Measurements from ENCODE around the gene MIER2. TPM values are rescaled to one million over a fixed set of nuclear protein-coding genes. Genes with fewer than 3 reads are reported as not detected.

MIER2 gene
- total RNA-seq, 1 experiment from 2014 or later = 22.8 TPM

DNA sequence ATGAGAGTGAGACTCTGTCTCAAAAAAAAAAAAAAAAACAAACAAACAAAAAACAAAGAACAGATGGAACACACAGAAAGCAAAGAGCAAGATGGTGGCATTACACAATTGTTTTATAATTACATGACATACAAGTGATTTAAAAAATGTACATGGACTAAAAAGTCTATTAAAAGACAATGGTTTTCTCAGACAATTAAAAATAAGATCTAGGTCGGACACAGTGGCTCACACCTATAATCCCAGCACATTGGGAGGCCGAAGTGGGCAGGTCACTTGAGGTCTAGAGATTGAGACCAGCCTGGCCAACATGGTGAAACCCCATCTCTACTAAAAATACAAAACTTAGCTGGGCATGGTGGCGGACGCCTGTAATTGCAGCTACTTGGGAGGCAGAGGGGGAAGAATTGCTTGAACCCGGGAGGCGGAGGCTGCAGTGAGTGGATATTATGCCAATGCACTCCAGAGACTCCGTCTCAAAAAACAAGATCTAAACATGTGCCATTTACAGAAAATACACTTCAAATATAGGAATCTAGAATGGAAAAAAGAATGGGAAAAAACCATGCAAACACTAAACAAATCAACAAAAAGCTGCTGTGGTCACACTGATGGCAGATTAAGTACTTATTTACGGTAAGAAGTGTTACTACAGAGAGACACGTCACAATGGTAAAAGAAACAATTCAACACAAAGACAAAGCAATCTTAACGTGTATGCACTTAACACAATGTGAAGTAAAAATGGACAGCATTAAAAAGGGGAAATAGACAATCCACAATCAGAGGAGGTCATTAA, 26.7 kb downstream of the MIER2 start:
- Mint-ChIP-seq H3K27ac (ENCODE audit: unreplicated experiment) (no peak overlapping the region), H3K4me3 (ENCODE audit: low read depth, unreplicated experiment) (no peak overlapping the region), H3K9me3 (ENCODE audit: low read depth, unreplicated experiment) (peaks cover 3% of the 10 kb centered on the region), H3K27me3 (ENCODE audit: unreplicated experiment) (no peaks in the 10 kb centered on the region), H3K36me3 (ENCODE audit: insufficient read depth, unreplicated experiment) (peaks cover 27% of the 10 kb centered on the region), H3K4me1 (ENCODE audit: low read depth, unreplicated experiment) (no peaks in the 10 kb centered on the region)
- intact Hi-C loops (cut with micrococcal nuclease; ENCODE audit: unreplicated experiment) = no loop called here
- no TSS peak for BruUV-seq (replicated peaks)
- CTCF ChIA-PET = no interaction called here
- DNase-seq = no peak
- TF ChIP-seq, protein P1, sequence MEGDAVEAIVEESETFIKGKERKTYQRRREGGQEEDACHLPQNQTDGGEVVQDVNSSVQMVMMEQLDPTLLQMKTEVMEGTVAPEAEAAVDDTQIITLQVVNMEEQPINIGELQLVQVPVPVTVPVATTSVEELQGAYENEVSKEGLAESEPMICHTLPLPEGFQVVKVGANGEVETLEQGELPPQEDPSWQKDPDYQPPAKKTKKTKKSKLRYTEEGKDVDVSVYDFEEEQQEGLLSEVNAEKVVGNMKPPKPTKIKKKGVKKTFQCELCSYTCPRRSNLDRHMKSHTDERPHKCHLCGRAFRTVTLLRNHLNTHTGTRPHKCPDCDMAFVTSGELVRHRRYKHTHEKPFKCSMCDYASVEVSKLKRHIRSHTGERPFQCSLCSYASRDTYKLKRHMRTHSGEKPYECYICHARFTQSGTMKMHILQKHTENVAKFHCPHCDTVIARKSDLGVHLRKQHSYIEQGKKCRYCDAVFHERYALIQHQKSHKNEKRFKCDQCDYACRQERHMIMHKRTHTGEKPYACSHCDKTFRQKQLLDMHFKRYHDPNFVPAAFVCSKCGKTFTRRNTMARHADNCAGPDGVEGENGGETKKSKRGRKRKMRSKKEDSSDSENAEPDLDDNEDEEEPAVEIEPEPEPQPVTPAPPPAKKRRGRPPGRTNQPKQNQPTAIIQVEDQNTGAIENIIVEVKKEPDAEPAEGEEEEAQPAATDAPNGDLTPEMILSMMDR (IDR thresholded peaks at IDR 0.05; ENCODE audit: unreplicated experiment) = no peak

DNA sequence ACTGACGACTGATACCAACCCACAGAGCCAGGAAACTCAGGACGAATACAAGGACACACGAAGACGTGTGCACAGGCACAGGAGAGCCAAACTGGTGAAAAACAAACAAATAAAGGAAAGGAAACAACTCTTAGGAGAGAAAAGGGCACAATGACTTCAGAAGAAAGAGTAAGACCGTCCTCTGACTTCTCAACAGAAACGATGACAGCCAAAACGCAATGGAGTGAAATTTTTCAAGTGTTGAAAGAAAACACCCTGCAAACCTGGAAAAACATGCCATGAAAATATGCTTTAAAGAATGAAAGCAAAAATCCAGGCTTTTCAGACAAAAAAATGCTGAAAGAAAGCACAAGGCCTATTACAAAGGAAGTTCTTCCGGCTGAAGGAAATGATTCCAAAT, 28.8 kb downstream of the MIER2 start:
- CTCF ChIA-PET = no interaction called here
- BruUV-seq (replicated peaks) = no TSS peak
- H3K4me1 Mint-ChIP-seq (ENCODE audit: low read depth, unreplicated experiment) = no peaks in the 10 kb centered on the region
- no peak overlapping the region for H3K4me3 Mint-ChIP-seq (ENCODE audit: low read depth, unreplicated experiment)
- peaks cover 29% of the 10 kb centered on the region for H3K36me3 Mint-ChIP-seq (ENCODE audit: insufficient read depth, unreplicated experiment)
- intact Hi-C loops (cut with micrococcal nuclease; ENCODE audit: unreplicated experiment) = no loop called here
- H3K27ac Mint-ChIP-seq (ENCODE audit: unreplicated experiment) = no peak overlapping the region
- H3K27me3 Mint-ChIP-seq (ENCODE audit: unreplicated experiment) = no peaks in the 10 kb centered on the region
- no peak for DNase-seq
- peaks cover 3% of the 10 kb centered on the region for H3K9me3 Mint-ChIP-seq (ENCODE audit: low read depth, unreplicated experiment)
- TF ChIP-seq, protein P1 (IDR thresholded peaks at IDR 0.05; ENCODE audit: unreplicated experiment) = no peak

GRCh38 chr19:313988-314815, 30.4 kb downstream of the MIER2 start:
- no peaks in the 10 kb centered on the region for H3K4me1 Mint-ChIP-seq (ENCODE audit: low read depth, unreplicated experiment)
- TF ChIP-seq, protein P1 (IDR thresholded peaks at IDR 0.05; ENCODE audit: unreplicated experiment) = no peak
- CTCF ChIA-PET = no interaction called here
- intact Hi-C loops (cut with micrococcal nuclease; ENCODE audit: unreplicated experiment) = no loop called here
- H3K27ac Mint-ChIP-seq (ENCODE audit: unreplicated experiment) = no peak overlapping the region
- DNase-seq = no peak
- no peak overlapping the region for H3K4me3 Mint-ChIP-seq (ENCODE audit: low read depth, unreplicated experiment)
- no TSS peak for BruUV-seq (replicated peaks)
- H3K36me3 Mint-ChIP-seq (ENCODE audit: insufficient read depth, unreplicated experiment) = peaks cover 28% of the 10 kb centered on the region
- H3K27me3 Mint-ChIP-seq (ENCODE audit: unreplicated experiment) = no peaks in the 10 kb centered on the region
- H3K9me3 Mint-ChIP-seq (ENCODE audit: low read depth, unreplicated experiment) = peaks cover 3% of the 10 kb centered on the region

- intact Hi-C loops (cut with micrococcal nuclease; ENCODE audit: unreplicated experiment) = no loop called here
- no peak for DNase-seq
- Mint-ChIP-seq H3K4me1 (ENCODE audit: low read depth, unreplicated experiment) (no peaks in the 10 kb centered on the region), H3K36me3 (ENCODE audit: insufficient read depth, unreplicated experiment) (peaks cover 22% of the 10 kb centered on the region), H3K4me3 (ENCODE audit: low read depth, unreplicated experiment) (no peak overlapping the region), H3K9me3 (ENCODE audit: low read depth, unreplicated experiment) (peaks cover 3% of the 10 kb centered on the region), H3K27ac (ENCODE audit: unreplicated experiment) (no peak overlapping the region), H3K27me3 (ENCODE audit: unreplicated experiment) (no peaks in the 10 kb centered on the region)
- CTCF ChIA-PET = no interaction called here
- TF ChIP-seq, protein P1 (IDR thresholded peaks at IDR 0.05; ENCODE audit: unreplicated experiment) = no peak
- BruUV-seq (replicated peaks) = no TSS peak
These were observed 31.2 kb downstream of the MIER2 start for GRCh38 chr19:313169-313987.
